Activated CD4-positive, alpha-beta T cell treated with anti-CD3 and anti-CD28 coated beads for 36 hours (primary cell): ENCODE data around the gene EIF4G2. TPM values are rescaled to one million over a fixed set of nuclear protein-coding genes. Genes with fewer than 3 reads are reported as not detected.
A peak's percentile ranks its signal among the peaks of the same experiment; 100 is the strongest.

Experiments used
- ATAC-seq: fragments of 200-7000 bp; cut with Tn5 transposase; one replicate; pipeline ENCODE4 v1.10.0; 2021; ENCODE audit warnings: mild to moderate bottlenecking, moderate library complexity
- CTCF ChIA-PET: fragments of 350-600 bp; sonication (Branson Sonifier 250); formaldehyde crosslinking; loops from one replicate; lab custom pipeline; 2021; ENCODE audit warnings: antibody characterized with exemption; lab: Charles Lee
- POLR2A ChIA-PET: fragments of 350-600 bp; sonication (Branson Sonifier 250); formaldehyde crosslinking; loops from one replicate; lab custom pipeline; 2021; ENCODE audit warnings: antibody characterized with exemption, inconsistent platforms; lab: Charles Lee
- DNase-seq: peaks from one replicate; pipeline ENCODE4 v3.0.0-alpha.2; 2020
- H3K27ac Mint-ChIP-seq: one replicate; pipeline ENCODE4 v1.8.0; 2021; ENCODE audit warnings: mixed read lengths
- H3K27me3 Mint-ChIP-seq: one replicate; pipeline ENCODE4 v1.8.0; 2021; ENCODE audit warnings: mixed read lengths
- H3K36me3 Mint-ChIP-seq: one replicate; pipeline ENCODE4 v1.8.0; 2021; ENCODE audit warnings: low read depth, mixed read lengths
- H3K4me1 Mint-ChIP-seq: one replicate; pipeline ENCODE4 v1.8.0; 2021; ENCODE audit warnings: mixed read lengths
- H3K4me3 Mint-ChIP-seq: one replicate; pipeline ENCODE4 v1.8.0; 2021; ENCODE audit warnings: mild to moderate bottlenecking, moderate library complexity, mixed read lengths
- H3K9me3 Mint-ChIP-seq: one replicate; pipeline ENCODE4 v1.8.0; 2021; ENCODE audit warnings: low read depth, mixed read lengths
- intact Hi-C, 2 experiments: fragments of 100-400 bp; cut with DNase I in 1 of 2; cut with micrococcal nuclease in 1 of 2; formaldehyde crosslinking; loops; one replicate each; pipeline versions ENCODE4 v1.14.2 to v1.15.1; 2022 to 2024; cut with DNase I, micrococcal nuclease
- total RNA-seq, 2 experiments: library from RNA; stranded (reverse); gene quantifications; one replicate each; pipeline ENCODE4 v1.2.3, GENCODE V29; 2021

EIF4G2 gene
- total RNA-seq, 2 experiments from 2014 or later: 953 to 1,693 TPM

- POLR2A ChIA-PET: interaction anchor here (0.8 to 1.4 kb wide), 2 partner anchors 8 to 9 kb away, joined by 4 to 5 read pairs; no protein-coding TSS in a partner anchor
- intact Hi-C loops: no loop called here
Measured at GRCh38 chr11:10797001-10797400, 11.7 kb downstream of the EIF4G2 start.

DNA sequence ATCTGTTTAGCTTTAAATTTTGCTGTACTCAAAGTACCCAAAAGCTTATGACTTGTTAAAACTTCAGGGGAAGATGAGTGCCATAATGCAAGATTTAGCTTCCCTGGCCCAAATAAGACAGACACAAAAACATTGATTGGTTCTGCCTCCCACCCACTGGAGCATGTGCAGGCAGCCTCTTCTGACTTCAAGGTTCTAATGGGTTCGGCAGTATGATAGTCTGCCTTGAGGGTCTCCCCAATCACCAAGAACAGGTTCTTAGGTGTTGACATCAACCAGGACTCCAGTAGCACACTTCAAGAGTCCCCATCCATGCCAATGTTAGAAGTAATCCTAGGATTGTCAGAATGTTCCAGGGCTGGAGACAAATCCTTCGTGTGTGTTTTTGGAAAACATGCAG is 12.5 kb downstream of the EIF4G2 start:
- Mint-ChIP-seq H3K4me1 (peaks cover 55% of the 10 kb centered on the region), H3K27me3 (peaks cover 3% of the 10 kb centered on the region), H3K9me3 (no peaks in the 10 kb centered on the region), H3K36me3 (peaks cover 50% of the 10 kb centered on the region), H3K27ac (no peak overlapping the region), H3K4me3 (no peak overlapping the region)
- ATAC-seq (no peak), DNase-seq (no peak)
- ChIA-PET CTCF (interaction anchor here (0.7 to 1.5 kb wide), 7 partner anchors 8 to 228 kb away, joined by 3 to 4 read pairs (median 3); partner anchors contain the start of gene ZBED5), POLR2A (interaction anchor here (0.6 to 1.7 kb wide), 8 partner anchors 9 to 225 kb away, joined by 3 to 17 read pairs (median 4); partner anchors contain the start of gene EIF4G2)
- intact Hi-C loops: no loop called here

More at GRCh38 chr11:10797001-10797400, 11.7 kb downstream of the EIF4G2 start:
- Mint-ChIP-seq H3K27me3 (peaks cover 3% of the 10 kb centered on the region), H3K4me1 (peaks cover 62% of the 10 kb centered on the region), H3K27ac (peak overlapping the region; percentile 34), H3K9me3 (no peaks in the 10 kb centered on the region), H3K36me3 (peaks cover 57% of the 10 kb centered on the region), H3K4me3 (no peak overlapping the region)
- ATAC-seq: no peak
- DNase-seq: no peak
- CTCF ChIA-PET: interaction anchor here (1.5 kb wide), 1 partner anchor 36 kb away, joined by 4 read pairs; no protein-coding TSS in a partner anchor

DNA sequence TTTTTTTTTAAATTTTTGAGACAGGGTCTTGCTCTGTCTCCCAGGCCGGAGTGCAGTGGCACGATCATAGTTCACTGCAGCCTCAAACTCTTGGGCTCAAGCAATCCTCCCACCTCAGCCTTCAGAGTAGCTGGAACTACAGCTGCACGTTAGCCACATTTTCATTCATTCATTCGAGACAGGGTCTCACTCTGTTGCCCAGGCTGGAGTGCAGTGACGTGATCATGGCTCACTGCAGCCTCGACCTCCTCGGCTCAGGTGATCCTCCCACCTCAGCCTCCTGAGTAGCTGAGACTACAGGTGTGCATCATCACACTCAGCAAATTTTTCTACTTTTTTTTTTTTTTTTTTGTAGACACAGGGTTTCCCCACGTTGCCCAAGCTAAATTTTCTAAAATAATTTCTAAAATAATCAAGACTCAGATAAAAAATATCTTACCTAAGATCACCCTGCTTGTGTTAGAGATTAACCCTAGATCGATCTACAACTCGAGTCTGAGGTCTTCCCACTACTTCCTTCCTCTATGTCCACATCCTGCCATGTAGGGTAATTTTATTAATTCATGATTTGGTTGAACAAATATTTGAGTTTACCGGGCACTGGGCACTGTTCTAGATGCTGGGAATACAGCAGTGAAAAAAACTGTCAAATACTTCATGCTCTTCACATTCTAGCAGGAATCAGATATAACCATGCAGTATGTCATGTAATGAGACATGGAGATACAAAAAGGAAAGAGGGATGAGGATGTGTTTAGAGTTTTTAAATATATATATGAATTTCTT is 15.1 kb downstream of the EIF4G2 start:
- Mint-ChIP-seq H3K27me3 (peaks cover 3% of the 10 kb centered on the region), H3K4me3 (no peak overlapping the region), H3K9me3 (no peaks in the 10 kb centered on the region), H3K27ac (no peak overlapping the region), H3K4me1 (peaks cover 30% of the 10 kb centered on the region), H3K36me3 (peaks cover 25% of the 10 kb centered on the region)
- ATAC-seq (no peak), DNase-seq (no peak)
- ChIA-PET CTCF (interaction anchor here (0.5 to 4.8 kb wide), 47 partner anchors 7 to 1430 kb away, joined by 3 to 60 read pairs (median 5); partner anchors contain the start of genes CTR9, EIF4G2 and ZBED5), POLR2A (interaction anchor here (0.8 to 2.0 kb wide), 4 partner anchors 10 to 140 kb away, joined by 3 to 12 read pairs (median 4); partner anchors contain the start of gene EIF4G2)
- intact Hi-C loops: loop anchor here (2.0 to 5.0 kb wide), 4 partner anchors 139 to 994 kb away; no protein-coding TSS in a partner anchor

DNA sequence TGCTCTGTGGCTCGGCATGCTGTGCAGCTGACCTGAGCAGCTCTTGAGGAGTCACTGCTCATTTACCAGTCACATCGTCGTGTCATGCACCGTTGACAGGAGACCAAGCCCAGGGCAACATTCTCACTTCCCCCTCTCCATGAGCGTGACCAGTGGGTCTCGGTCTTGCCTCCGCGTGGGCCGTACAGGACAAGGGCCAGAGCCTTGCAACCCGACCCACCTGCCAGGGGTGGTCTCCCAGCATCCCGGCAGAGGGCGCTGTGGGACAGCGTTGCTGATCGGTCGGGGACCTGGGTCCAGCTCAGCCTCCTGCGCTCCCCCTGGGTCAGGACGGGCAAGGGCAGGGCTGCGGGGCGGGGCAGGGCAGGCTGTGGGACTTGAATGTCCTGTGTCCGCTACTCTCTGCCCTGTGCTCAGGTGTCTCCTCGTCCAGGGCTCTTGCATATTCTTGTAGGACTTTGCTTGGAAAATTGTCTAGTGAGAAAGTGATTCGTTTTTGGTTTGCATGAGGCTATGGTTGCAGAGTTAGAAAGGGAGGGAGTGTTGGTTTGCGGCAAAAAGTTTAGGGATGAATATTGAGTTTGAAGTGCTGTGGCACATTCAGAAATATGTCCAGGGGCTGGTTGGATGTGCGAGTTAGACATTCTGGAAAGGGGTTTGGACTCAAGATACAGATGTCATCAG is 16.2 kb downstream of the EIF4G2 start:
- H3K4me1 Mint-ChIP-seq: peaks cover 21% of the 10 kb centered on the region
- H3K9me3 Mint-ChIP-seq: no peaks in the 10 kb centered on the region
- CTCF ChIA-PET: interaction anchor here (0.5 to 4.8 kb wide), 56 partner anchors 9 to 1166 kb away, joined by 3 to 60 read pairs (median 4); partner anchors contain the start of genes CTR9, EIF4G2 and ZBED5
- peaks cover 16% of the 10 kb centered on the region for H3K36me3 Mint-ChIP-seq
- H3K4me3 Mint-ChIP-seq: no peak overlapping the region
- intact Hi-C loops: loop anchor here (1.0 to 5.0 kb wide), 6 partner anchors 140 to 995 kb away; no protein-coding TSS in a partner anchor
- H3K27me3 Mint-ChIP-seq: peaks cover 3% of the 10 kb centered on the region
- POLR2A ChIA-PET: interaction anchor here (0.7 to 2.0 kb wide), 4 partner anchors 8 to 141 kb away, joined by 3 to 12 read pairs (median 5); partner anchors contain the start of gene EIF4G2
- ATAC-seq: peak; percentile 96
- H3K27ac Mint-ChIP-seq: no peak overlapping the region
- peak; percentile 93 for DNase-seq

DNA sequence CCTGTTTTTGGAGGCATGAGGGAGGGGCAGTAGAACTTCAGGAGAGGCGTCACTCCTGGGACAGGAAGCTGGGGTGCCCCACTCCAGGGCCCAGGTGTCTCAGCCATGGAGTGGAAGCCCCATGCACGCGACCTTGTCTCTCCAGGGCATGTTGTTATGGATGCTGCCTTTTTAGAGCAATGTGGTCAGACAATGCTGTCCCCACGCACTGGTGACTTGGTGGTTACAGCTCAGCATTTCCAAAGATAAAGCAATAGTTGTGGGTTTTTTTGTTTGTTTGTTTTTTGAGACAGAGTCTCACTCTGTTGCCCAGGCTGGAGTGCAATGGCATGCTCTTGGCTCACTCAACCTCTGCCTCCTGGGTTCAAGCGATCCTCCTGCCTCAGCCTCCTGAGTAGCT is 22.3 kb downstream of the EIF4G2 start:
- CTCF ChIA-PET: no interaction called here
- POLR2A ChIA-PET: no interaction called here
- Mint-ChIP-seq H3K27me3 (no peaks in the 10 kb centered on the region), H3K4me3 (no peak overlapping the region), H3K36me3 (no peaks in the 10 kb centered on the region), H3K9me3 (no peaks in the 10 kb centered on the region), H3K27ac (no peak overlapping the region), H3K4me1 (no peaks in the 10 kb centered on the region)
- ATAC-seq (no peak), DNase-seq (no peak)
- intact Hi-C loops: no loop called here

- ATAC-seq: no peak
- Mint-ChIP-seq H3K4me1 (no peaks in the 10 kb centered on the region), H3K27me3 (no peaks in the 10 kb centered on the region), H3K9me3 (no peaks in the 10 kb centered on the region), H3K27ac (no peak overlapping the region), H3K36me3 (no peaks in the 10 kb centered on the region), H3K4me3 (no peak overlapping the region)
- ChIA-PET POLR2A (no interaction called here), CTCF (interaction anchor here (1.0 to 1.6 kb wide), 2 partner anchors 15 to 231 kb away, joined by 3 to 5 read pairs; no protein-coding TSS in a partner anchor)
- DNase-seq: no peak
- intact Hi-C loops: no loop called here
Measured at GRCh38 chr11:10785146-10785474, 23.6 kb downstream of the EIF4G2 start.

DNA sequence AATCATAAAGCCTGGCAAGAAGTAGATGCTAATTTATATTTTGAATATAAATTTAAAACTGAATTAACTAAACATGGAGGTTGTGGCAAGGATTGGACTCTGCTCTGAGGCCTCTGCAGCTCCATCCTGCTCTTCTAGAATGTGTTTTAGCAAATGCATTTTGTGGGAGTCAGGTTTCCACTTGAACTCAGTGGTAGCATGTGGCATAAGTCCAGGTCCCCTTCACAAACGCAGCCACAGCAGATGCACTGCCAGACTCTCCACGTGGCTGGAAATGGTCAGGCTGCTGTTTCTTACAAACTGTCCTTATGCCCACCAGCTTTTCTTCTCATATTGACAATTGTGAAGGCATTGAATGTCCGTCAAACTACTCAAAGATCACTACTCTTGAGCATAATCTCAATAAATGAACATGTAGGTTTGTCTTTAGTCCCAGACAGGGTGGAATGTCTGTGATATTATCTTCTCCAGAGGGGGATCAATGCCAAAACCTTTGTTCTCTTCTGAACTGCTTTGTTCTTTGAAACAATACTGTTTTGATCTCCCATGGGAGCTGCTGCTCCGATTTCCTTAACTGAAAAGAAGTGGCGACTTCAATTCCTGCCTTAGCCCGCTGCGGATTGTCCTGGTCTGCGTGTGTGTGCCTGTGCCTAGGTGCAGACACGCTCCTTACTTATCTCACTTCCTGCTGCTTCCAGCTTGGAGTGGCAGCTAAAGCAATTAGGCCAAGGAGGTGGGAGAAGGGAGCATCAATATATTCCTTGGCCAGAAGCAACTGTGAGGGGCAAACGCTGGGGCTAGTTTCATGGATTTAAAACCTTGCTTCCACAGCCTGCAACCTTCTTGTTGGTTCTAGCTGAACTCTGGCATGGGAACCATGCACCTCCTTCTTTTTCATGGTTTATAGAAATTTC is 24.2 kb downstream of the EIF4G2 start:
- Mint-ChIP-seq H3K27ac (no peak overlapping the region), H3K9me3 (no peaks in the 10 kb centered on the region), H3K27me3 (no peaks in the 10 kb centered on the region), H3K4me1 (no peaks in the 10 kb centered on the region), H3K36me3 (no peaks in the 10 kb centered on the region), H3K4me3 (no peak overlapping the region)
- no peak for ATAC-seq
- POLR2A ChIA-PET: interaction anchor here (0.6 kb wide), 1 partner anchor 14 kb away, joined by 5 read pairs; no protein-coding TSS in a partner anchor
- CTCF ChIA-PET: interaction anchor here (0.6 to 5.3 kb wide), 5 partner anchors 8 to 418 kb away, joined by 3 to 26 read pairs (median 3); no protein-coding TSS in a partner anchor
- no peak for DNase-seq
- intact Hi-C loops: no loop called here

DNA sequence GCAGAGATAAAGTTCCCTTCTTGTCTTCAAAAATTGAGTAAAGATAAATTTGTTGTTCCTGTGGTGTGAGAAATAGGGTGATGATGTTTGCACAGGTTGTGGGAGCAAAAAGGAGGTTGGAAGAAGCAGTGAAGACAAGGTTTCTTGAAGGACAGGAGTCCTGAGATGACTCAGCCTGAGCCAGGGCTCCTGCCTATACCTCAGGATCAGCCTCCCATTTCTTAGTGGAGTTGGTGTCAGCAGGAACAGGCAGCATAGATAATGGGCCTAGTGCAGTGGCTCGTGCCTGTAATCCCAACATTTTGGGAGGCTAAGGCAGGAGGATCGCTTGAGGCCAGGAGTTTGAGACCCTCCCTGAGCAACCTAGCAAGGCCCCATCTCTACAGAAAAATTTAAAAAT is 28.7 kb downstream of the EIF4G2 start:
- Mint-ChIP-seq H3K27ac (no peak overlapping the region), H3K4me1 (peaks cover 8% of the 10 kb centered on the region), H3K9me3 (no peaks in the 10 kb centered on the region), H3K4me3 (no peak overlapping the region), H3K36me3 (peaks cover 22% of the 10 kb centered on the region), H3K27me3 (no peaks in the 10 kb centered on the region)
- intact Hi-C loops: no loop called here
- ATAC-seq (no peak), DNase-seq (no peak)
- ChIA-PET POLR2A (no interaction called here), CTCF (interaction anchor here (0.6 to 5.3 kb wide), 4 partner anchors 12 to 248 kb away, joined by 3 to 26 read pairs (median 4); no protein-coding TSS in a partner anchor)

DNA sequence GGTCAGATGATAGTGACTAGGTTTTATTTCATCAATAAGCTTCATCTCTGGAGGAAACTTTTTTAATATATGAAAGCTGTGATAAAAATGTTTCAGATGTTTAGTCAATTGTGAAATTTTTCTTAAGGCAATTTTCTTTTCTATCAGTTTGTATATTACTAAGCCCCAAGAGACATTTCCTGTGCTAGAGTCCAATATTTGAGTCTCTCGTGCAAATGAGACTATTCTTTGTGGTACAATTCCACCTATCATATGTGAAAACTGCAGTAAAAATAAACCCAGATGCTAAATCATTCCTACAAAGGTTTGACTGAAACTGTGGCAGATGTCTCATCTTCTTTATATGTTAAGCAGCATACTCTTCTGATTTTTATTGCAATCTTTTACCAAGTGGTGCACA is 29.6 kb downstream of the EIF4G2 start:
- Mint-ChIP-seq H3K36me3 (peaks cover 25% of the 10 kb centered on the region), H3K27ac (peak overlapping the region; percentile 55), H3K9me3 (no peaks in the 10 kb centered on the region), H3K27me3 (no peaks in the 10 kb centered on the region), H3K4me3 (no peak overlapping the region), H3K4me1 (peaks cover 8% of the 10 kb centered on the region)
- POLR2A ChIA-PET: no interaction called here
- ATAC-seq: peak; percentile 9
- intact Hi-C loops: no loop called here
- CTCF ChIA-PET: interaction anchor here (1.2 kb wide), 1 partner anchor 9 kb away, joined by 3 read pairs; no protein-coding TSS in a partner anchor
- DNase-seq: no peak

DNA sequence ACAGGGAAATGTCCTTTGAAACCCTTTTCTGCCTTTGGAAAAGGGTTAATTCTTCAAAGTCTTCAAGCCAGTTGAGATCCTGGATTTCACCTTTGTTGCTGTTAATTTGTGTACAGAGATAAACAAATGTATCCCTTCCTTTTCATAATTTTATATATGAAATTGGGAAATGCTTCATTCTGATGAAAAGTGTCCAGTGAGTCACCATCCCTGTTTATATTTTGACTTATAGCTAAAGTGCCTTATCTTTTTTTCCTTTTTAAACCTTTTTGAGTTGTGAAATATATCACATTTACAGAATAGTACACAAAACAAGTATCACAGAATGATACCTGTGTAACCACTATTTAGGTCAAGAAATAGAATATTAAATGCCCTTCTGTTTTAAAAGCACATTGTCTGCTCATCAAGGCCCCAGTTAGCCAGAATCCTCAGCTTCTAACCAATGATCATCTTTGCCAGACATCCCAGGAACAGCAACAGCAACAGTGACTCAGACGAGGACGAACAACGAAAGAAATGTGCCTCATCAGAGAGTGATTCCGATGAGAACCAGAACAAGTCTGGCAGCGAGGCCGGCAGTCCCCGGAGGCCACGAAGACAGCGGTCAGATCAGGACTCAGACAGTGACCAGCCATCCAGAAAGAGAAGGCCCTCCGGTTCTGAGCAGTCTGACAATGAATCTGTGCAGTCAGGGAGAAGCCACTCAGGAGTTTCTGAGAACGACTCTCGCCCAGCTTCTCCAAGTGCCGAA is 30.3 kb downstream of the EIF4G2 start:
- intact Hi-C loops: no loop called here
- peaks cover 30% of the 10 kb centered on the region for H3K36me3 Mint-ChIP-seq
- peak; percentile 10 for DNase-seq
- CTCF ChIA-PET: interaction anchor here (0.7 to 1.2 kb wide), 4 partner anchors 9 to 237 kb away, joined by 3 to 4 read pairs (median 3); no protein-coding TSS in a partner anchor
- H3K9me3 Mint-ChIP-seq: no peaks in the 10 kb centered on the region
- H3K27me3 Mint-ChIP-seq: no peaks in the 10 kb centered on the region
- POLR2A ChIA-PET: no interaction called here
- ATAC-seq: no peak
- no peak overlapping the region for H3K4me3 Mint-ChIP-seq
- H3K4me1 Mint-ChIP-seq: peaks cover 8% of the 10 kb centered on the region
- H3K27ac Mint-ChIP-seq: no peak overlapping the region
